ENCODE measurements around the gene TAF3.

Gene TAF3

GRCh38 chr10:8033812-8034465 is 215.6 kb downstream of the TAF3 start:
- no peak for DNase-seq (ENCODE audit: low read depth)

DNA sequence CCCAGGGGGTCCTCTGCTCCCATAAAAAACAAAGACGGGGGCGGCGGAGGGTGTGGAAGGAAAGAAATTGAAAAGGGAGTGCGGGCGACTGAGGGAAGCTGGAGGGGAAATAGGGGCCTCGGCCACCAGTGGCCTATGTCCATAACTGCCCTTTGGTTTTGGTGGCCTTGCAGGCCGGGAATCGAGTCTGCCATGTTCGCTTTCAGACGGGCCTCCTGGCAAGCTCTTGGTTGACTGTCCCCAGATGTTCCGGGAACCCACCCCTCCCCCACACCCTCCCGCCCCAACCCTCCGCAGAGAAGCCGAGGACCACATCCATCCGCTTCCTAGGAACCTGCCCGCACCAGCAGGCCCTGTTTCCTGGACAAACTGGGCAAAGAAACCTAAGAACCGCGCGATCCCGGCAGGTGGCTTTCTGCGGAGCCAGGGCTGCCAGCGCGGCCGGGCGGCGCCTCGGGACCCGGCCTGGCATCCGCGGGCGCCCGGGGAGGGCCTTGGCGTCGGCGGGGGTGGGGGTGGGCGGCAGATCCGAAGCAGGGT is 216.2 kb downstream of the TAF3 start:
- no peak for DNase-seq (ENCODE audit: low read depth)

- no peak for DNase-seq (ENCODE audit: low read depth)
Measured at GRCh38 chr10:8035006-8035640, 216.8 kb downstream of the TAF3 start.

DNA sequence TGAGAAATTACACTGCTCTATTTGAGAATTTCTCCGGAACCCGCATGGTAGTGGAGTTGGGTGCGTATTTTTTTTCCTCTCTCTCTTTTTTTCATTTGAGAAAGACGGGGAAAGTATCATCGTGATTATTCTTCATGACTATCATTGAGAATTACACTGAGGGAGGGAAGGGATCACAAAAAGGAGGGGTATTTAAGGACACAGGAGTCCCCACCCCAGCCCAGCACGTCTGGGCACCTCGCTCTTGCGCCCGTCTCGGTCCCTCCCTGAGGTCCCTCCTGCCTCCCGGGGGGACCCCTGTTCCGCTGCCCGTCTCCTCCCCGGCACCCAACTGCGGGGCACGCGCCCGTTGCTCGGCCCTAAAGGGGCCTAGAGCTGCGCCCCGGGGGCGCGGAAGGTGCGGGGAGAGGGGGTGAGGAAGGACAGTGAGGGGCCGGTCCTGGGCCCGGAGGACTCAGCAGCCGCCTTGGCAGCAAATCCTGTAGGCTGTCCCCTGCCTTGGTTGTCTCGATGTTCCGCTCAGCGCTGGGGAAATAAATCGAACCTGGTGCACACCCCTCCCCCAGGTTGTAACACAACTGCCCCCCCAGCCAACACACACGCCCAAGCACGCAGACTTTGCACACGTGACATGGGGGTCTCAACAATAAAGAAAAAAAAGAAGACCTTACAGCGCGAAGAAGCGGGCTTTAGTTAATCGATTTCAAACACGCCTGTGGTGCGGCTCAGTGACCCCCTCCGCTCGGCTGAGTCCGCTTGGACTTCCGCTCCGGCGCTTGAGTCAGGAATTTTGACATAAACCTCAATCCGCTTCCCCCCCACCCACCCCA is 217.6 kb downstream of the TAF3 start:
- DNase-seq (ENCODE audit: low read depth), result no peak

DNA sequence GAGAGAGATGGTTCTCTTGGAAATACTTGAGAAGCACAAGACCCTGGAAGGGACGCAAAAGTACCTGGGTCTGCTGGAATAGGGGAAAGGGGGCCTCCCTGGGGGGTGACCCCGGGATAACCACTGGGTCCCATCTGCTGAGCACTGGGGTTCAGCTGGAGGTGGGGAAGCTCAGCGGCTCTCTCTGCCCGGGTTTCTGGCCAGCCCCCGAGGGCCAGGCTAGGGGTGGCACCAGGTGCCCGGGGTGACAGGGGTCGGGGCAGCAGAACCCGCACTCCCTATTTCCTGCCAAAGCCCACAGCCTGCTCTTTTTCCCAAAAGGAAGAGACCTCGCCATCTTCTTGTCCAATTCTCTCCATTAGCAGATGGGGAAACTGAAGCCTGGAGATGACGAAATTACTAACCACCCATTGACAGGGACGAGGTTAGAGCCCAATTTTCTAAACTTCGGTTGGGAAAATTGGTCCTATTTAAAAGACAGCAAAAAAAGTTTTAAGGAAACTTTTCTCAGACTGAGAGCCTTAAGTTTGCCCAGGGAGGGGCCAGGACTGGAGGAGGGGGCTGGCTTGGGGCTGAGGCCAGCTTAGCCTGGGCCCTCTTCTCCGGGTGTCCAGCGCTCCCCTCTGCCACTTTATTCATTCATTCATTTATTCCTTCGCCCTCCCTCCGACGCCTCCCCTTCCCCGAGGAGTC is 218.3 kb downstream of the TAF3 start:
- no peak for DNase-seq (ENCODE audit: low read depth)

DNA sequence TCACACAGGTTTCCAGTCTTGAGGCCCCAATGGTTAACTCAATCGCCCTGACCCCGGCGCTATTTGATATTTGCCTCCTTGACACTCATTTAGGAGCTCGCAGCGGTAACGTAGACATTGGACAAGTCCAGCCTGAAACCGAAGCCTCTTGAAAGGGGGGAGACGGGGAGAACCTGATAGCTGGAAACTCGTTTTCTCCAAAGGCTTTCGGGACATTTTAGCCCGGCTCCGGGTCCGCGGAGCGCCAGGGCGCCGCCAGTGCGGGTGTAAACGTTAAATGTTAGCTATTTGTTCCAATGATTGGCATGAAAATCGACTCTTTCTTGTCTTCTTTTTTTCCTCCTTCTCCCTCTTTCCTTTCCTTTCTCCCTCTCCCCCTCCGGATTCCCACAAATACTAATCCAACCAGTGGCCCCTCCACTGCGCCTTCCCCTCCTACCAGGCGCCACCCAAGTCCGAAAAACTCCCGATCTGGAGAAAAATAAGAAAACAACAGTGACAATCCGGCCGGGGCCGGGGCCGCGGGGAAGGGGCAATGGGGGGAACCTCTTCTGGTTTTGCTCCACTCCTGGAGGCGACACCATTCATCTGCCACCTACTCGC is 219.0 kb downstream of the TAF3 start:
- no peak for DNase-seq (ENCODE audit: low read depth)

GRCh38 chr10:8037941-8038894 is 219.9 kb downstream of the TAF3 start:
- DNase-seq (ENCODE audit: low read depth), result no peak

GRCh38 chr10:8039321-8039881 is 221.1 kb downstream of the TAF3 start:
- no peak for DNase-seq (ENCODE audit: low read depth)

DNA sequence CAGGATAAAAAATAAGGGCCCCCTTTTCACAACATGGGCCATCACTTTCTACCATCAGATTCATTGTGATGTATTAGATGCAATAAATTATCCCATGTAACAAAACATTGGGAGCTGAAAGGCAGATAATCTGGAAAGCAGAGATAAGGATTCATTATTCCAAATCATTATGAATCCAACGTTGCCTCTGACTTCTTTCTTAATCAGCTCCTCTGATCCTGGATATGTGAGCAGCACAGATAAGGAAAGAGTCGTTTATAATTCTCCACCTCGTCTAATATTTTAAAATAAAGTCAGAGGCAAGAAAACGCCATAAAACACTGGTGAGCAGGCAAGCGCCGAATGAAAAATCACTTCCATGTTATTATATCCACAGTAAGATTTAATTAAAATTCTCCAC is 222.3 kb downstream of the TAF3 start:
- no peak for DNase-seq (ENCODE audit: low read depth)

- DNase-seq (ENCODE audit: low read depth), result no peak
Measured at GRCh38 chr10:8041284-8041991, 223.1 kb downstream of the TAF3 start.

GRCh38 chr10:8041992-8042720 is 223.9 kb downstream of the TAF3 start:
- no peak for DNase-seq (ENCODE audit: low read depth)

GRCh38 chr10:8042721-8043568 is 224.6 kb downstream of the TAF3 start:
- DNase-seq (ENCODE audit: low read depth), result no peak

DNA sequence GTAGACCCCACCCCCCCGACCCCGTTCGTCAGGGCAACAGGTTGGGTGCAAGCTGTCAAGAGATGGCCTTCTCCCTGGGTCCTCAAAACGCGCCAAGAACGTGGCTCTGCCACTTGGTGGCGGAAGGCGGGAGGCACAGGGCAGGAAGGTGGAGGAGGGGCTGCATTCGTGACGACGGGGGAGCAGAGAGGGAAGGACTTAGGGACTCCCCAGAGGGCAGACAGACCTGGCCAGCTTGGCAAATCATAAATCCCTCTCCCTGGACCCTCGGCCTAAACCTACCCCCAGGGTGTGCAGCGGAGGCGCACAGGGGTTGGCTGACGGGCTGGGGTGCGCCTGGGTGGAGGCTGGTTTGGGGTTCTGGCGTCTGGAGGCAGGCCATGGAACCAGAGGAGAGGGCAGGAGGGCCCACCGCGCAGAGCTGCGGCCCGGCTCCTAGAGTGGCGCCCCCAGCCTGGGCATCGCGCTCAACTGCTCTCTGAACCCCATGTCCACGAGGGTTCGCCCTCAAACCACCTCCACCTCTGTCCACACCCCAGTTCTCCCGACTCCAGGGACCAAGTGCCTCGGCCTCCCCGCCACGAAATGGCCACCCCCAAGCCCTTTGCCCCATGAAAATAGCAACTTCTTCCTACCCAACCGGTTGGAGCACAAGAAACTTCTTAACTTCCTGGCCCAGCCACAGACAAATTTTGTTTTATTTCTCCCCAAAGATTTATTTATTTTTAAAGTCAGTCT is 225.4 kb downstream of the TAF3 start:
- no peak for DNase-seq (ENCODE audit: low read depth)

- no peak for DNase-seq (ENCODE audit: low read depth)
Measured at GRCh38 chr10:8044331-8044907, 226.1 kb downstream of the TAF3 start.

DNA sequence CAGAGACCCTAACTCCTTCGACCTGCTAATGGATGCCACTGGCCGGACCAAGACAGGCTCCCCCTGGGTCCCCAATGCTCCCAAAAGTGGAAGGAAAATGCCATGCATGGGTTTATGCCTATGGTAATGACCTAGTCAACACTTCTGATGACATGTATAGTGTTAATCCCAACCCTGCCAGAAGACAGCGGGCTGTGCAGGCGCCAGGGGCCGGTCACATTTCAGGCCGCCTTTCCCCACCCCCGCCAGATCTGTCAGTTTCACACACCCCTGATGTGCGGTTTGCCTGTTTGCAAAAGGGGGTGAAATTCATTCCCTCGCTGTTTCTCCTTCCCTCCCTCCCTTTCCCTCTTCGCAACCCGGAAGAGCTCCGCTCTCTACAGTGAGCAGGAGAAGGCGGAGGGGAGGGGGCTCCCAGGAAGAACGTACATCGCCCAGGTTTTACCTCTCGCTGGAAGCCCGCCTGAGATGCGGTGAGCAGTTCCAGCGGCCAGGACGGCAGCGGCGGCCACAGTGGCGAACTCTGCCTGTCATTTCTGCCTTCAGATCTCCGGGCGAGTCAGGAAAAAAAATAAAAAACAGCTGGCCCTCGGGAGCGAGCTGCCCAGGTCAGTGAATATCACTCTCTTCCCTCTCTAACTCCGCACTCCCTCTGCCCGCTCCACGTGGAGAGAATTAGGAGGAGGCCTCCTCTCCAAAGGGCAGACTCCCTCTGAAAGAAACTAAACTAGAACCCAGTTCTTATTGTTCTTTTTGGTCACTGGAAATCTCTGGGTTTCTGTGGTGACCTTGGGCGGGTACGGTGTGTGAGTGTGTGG is 226.8 kb downstream of the TAF3 start:
- DNase-seq (ENCODE audit: low read depth), result no peak

All from GM04504 (cell line).